Epithelial cell of proximal tubule (primary cell): Measurements from ENCODE around the gene IFRD2. TPM values are rescaled to one million over a fixed set of nuclear protein-coding genes. Genes with fewer than 3 reads are reported as not detected.

Source experiments
- DNase-seq: peaks from one replicate; pipeline ENCODE4 v3.0.0-alpha.2; 2011; ENCODE audit warnings: low read depth
- H3K4me3 ChIP-seq: 2 replicates; pipeline ENCODE4 v1.5.1; 2011; ENCODE audit warnings: low read depth, mild to moderate bottlenecking, low read length
- total RNA-seq: library from RNA; depleted of rRNA; stranded (reverse); fragments of >200 nt; gene quantifications from 2 replicates; pipeline ENCODE4 v1.2.3, GENCODE V29; 2015
- TF ChIP-seq, protein P1 (sequence below): conservative IDR thresholded peaks from 2 replicates; pipeline ENCODE4 v1.5.1; 2012; ENCODE audit warnings: low read depth, mild to moderate bottlenecking, low read length

Gene IFRD2
- total RNA-seq, 1 donor from 2014 or later, result 76.6 TPM

- H3K4me3 ChIP-seq, result peak overlapping the region; percentile 53
- DNase-seq, result no peak
- TF ChIP-seq, protein P1, sequence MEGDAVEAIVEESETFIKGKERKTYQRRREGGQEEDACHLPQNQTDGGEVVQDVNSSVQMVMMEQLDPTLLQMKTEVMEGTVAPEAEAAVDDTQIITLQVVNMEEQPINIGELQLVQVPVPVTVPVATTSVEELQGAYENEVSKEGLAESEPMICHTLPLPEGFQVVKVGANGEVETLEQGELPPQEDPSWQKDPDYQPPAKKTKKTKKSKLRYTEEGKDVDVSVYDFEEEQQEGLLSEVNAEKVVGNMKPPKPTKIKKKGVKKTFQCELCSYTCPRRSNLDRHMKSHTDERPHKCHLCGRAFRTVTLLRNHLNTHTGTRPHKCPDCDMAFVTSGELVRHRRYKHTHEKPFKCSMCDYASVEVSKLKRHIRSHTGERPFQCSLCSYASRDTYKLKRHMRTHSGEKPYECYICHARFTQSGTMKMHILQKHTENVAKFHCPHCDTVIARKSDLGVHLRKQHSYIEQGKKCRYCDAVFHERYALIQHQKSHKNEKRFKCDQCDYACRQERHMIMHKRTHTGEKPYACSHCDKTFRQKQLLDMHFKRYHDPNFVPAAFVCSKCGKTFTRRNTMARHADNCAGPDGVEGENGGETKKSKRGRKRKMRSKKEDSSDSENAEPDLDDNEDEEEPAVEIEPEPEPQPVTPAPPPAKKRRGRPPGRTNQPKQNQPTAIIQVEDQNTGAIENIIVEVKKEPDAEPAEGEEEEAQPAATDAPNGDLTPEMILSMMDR, result no peak
These were observed 7.9 kb upstream of the IFRD2 start for GRCh38 chr3:50299929-50300680.

DNA sequence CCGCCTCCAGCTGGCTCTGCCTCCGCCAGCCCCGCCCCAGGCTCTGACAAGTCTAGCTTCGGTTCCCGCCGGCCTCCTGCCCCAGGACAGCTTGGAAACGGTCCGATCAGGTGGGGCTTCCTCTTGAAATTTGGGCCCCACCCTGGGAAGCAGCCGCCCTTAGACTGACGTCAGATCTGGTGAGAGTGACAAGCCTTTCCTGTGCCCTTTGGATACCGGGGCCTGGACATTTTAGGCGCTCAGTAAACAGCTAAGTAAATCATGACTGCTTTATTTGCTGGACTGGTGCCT, 7.4 kb upstream of the IFRD2 start:
- H3K4me3 ChIP-seq, result peak overlapping the region; percentile 53
- TF ChIP-seq, protein P1, result no peak
- no peak for DNase-seq

GRCh38 chr3:50298836-50299637, 6.8 kb upstream of the IFRD2 start, which contains the start of the genes HYAL3 and NAA80:
HYAL3 (minus strand) TSS chr3:50299405; CDS start chr3:50295602, 3,803 bp downstream.
NAA80 (minus strand) TSS chr3:50299405; CDS start chr3:50297463, 1,942 bp downstream.
- peak; percentile 92 for DNase-seq
- H3K4me3 ChIP-seq, result peak within 1 kb of the TSS; percentile 92
- TF ChIP-seq, protein P1, result peak; percentile 23

GRCh38 chr3:50297896-50298725, 5.9 kb upstream of the IFRD2 start:
- TF ChIP-seq, protein P1, result peak; percentile 38
- peak overlapping the region; percentile 92 for H3K4me3 ChIP-seq
- no peak for DNase-seq

- DNase-seq, result no peak
- no peak overlapping the region for H3K4me3 ChIP-seq
- TF ChIP-seq, protein P1, result no peak
These were observed 5.2 kb upstream of the IFRD2 start for GRCh38 chr3:50297384-50297775.

DNA sequence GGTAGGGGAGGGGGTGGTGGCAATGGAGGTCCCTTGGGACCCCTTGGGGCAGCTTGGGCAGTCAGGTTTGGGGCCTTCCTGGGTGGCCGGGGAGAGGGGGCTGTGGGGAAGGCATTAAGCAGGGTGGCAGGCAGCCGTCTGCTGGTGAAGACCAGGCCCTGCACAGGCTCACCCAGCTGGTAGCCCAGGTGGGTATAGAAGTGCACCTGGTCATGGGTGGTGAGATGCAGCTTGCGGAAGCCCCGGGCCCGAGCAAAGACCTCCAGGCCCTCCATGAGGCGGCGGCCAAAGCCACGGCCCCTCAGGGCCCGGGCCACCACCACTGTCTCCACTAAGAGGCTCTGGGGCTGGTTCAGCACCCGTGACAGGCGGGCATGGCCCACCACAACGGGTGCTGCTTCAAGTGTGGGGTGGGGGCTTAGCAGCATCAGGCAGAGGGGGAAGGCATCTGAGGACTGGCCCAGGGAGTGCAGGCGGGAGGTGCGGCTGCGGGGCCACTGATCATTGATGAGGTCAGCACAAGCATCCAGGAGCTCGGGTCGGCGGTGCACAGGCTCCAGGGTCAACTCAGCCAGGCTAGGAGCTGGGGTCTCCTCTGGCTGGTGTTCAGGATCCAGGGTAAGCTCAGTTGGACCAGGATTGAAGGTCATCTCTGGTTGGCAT, 4.6 kb upstream of the IFRD2 start:
- no peak overlapping the region for H3K4me3 ChIP-seq
- TF ChIP-seq, protein P1, result no peak
- no peak for DNase-seq
